ENCODE results near the gene C22orf15.

Gene C22orf15

DNA sequence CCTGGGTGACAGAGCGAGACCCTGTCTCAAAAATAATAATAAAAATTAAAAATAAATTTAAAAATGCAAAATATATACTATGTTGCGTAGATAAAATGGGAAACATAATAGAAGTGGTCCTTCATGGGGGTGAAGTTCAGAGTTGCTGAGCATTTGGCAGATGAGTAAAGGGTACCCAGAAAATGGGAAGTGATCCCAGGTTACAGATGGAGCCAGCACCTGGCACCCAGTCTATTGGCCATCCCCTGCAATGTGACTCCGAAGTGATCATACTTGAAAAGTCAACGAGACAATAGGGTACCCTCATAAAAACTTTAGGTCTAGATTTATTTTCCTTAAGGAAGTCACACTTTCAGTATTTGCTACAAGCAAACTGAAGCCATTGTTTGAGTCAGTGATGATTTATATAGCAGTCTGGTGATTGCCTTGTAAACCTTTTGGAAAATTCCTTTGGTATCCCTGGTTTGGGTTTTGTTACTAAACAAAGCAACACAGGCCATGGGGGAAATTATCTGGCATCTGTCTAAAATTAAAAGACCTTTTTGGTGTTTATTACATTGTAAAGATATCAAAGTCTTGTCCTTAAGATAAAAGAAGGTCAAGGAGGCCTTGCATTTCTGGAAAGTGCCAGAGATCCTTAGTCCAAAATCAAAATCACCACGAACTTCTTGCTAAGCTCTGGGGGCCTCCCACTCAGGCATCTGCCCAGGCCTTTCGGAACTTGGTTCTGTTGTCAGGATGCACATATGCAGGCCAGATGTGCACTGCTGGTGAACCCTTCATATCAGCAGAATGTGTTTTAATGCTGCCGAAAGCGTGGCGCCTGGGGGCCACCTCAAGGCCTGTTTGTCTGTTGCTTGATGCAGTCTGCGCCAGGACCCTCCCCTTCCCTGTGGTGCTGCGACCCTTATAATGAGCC is 28.3 kb downstream of the C22orf15 start:
- DNase-seq, result no peak

- DNase-seq, result no peak
These were observed 29.2 kb downstream of the C22orf15 start for GRCh38 chr22:23791738-23792645.

DNA sequence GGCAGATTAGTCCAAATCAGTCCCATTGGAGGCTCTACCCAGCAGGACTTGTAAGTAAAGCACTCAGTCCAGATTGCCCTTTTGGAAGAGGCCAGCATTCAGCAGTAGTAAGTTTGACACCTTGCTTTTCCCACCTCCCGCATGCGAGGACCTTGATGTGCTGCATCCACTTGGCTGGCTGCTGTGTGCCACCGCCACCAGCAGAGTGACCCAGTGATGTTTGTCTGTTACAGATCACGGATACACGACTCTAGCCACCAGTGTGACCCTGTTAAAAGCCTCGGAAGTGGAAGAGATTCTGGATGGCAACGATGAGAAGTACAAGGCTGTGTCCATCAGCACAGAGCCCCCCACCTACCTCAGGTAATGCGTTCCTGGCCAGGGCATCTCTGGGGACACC is 30.5 kb downstream of the C22orf15 start:
- no peak for DNase-seq

DNA sequence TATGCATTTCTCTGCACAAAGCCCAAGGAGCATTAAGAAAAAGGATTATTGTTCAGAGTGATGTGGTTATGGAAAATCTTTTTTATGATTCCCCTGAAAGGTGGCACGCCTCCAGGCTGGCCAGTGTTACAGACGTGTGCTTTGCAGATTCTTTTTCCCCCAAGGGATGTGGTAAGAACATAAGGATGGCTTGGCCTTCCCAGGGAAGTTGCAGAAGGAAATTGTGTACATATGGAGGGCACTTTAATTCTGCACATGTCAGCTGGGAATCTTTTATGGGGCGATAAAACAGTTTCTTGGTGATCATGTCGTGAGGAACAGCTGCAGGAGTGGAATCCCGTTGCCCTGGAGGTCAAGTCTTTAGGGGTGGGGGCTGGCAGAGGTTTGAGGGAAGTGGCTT is 33.7 kb downstream of the C22orf15 start:
- no peak for DNase-seq

DNA sequence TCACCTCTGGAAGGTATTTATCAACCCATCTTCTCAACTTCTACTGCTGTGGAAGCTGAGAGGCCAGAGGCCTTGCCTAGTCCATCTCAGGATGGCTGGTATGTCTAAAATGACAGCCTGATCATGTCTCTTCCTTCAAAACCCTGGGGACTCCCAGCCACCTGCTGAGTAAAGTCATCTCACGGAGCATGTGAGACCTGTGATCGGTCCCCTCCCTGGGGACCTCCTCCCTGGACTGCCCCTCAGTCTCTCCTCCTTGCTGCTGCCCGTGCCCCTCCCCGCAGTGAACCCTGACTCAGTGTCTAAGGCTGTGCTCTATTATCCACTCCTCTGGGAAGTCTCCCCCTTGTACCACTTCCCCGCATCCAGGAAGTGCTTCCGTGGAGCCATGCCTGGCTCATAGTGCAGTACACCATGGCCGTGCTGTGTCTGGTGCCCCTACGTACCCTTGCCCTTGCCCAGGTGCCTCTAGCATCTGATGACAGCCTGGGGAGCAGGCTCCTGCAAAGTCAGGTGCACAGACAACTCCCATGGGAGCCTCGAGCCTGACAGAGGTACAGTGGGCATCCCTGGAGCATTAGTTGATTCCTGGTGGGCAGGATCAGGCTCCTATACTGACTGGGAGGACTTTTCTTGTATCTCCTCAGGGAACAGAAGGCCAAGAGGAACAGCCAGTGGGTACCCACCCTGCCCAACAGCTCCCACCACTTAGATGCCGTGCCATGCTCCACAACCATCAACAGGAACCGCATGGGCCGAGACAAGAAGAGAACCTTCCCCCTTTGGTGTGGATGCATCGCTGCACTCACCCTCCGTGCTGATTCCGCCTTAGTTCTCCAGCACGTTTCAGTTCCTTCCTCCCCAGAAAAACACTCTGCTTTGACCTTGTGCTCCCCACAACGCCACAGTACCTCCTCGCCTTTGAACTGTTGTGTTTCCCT is 37.8 kb downstream of the C22orf15 start:
- no peak for DNase-seq

DNA sequence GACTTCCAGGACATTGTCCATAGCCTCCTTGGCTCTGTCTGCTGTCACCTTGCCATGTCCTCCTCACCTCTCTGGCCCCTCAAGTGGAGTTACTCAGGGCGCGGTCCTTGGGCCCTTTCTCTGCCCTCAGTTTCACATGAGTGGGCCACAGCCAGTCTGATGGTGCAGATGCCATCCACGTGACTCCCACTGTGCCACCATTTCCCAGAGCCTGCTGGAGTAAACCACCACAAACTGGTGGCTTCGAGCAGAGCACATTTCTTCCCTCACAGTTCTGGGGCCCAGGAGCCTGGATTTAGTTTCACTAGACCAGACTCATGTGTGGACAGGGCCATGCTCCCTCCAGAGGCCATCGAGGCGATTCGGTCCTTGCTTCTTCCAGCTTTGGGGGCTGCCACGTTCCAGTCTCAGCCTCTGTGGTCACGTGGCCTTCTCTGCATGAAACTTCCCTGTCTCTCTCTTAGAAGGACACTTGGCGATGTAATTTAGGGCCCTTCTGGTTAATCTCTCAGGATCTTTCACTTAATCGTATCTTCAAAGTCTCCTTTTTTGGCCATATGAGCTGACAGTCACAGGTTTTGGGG is 38.5 kb downstream of the C22orf15 start:
- DNase-seq, result no peak

DNA sequence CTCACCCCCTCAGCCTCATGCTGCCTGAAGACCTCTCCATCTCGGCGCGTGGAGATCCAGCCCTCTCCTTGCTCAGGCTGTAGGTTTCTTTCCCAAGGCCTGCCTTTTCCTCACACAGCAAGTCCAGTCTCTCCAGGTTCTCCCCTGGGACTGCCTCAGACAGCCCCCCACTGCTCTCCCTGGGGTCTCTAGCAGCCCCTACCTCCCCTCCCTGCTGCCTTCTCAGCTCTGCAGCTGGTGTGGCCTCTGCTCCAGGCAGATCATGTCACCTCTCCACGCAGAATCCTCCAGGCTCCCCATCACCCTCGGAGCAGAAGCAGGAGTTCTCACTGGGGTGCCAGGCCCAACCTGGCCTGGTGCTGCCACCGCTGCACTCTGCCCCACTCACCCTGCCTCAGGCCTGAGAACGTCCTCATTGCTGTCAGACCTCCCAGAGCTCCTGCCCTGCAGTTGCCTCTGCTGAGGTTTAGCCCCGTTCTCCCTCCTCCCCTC is 39.1 kb downstream of the C22orf15 start:
- DNase-seq, result no peak

GRCh38 chr22:23803001-23803819 is 40.4 kb downstream of the C22orf15 start:
- DNase-seq, result no peak

DNA sequence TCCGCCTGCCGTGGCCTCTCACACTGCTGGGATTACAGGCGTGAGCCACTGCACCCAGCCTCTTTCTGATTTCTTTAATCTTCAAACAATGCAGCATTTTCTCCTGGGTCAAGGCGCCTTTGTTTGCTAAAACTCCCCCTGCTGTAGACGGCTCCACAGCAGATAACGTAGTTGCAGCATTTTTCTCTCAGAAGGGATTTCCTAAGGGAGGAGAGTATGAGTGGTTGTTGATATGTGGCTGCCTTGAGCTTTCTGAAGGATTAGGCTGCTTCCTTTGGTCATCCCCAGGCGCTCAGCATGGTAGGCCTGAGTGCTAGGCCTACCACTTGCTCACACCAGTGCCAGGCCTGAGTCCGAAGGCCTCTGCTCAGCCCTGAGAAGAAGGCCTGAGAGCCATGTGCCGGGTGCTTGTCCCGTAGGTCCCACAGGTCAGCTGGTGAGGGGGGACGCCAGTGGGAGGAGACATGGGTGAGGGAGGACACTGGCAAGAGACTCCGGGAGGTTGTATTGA is 42.0 kb downstream of the C22orf15 start:
- DNase-seq, result no peak

DNA sequence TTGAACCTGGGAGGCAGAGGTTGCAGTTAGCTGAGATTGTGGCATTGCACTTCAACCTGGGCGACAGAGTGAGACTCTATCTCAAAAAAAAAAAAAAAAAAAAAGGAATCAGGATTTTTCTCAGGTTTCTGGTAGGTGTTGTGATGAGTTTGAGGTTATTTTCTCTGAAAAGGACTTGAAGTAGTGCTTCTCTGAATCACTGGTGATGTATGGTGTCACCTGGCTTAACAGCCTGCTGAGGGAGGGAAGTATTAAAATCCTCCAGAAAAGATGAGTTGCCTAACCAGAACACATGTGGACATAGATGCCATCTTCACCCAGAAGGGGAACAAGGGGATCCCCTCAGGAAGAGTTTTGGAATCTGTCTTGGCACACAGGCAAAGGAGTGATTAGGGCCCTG is 44.0 kb downstream of the C22orf15 start:
- DNase-seq, result no peak

GRCh38 chr22:23812378-23812777 is 49.6 kb downstream of the C22orf15 start:
- no peak for DNase-seq

All from NCI-H1092 treated with DMSO at 0.1 percent for 48 hours (cell line).